Endothelial cell of umbilical vein (primary cell): ENCODE results near the gene OR9Q1. TPM values are rescaled to one million over a fixed set of nuclear protein-coding genes. Genes with fewer than 3 reads are reported as not detected.

Experiments used
- BruUV-seq: library from RNA; stranded (reverse); fragments of 400-500 nt; replicated peaks from 2 replicates; lab custom pipeline; 2021; lab: Mats Ljungman, UMichigan
- CTCF ChIA-PET: fragments of 300-600, 350-600 bp; sonication (Branson Sonifier 250); formaldehyde crosslinking; loops from one replicate; lab custom pipeline; 2021; ENCODE audit warnings: antibody characterized with exemption, inconsistent platforms; lab: Charles Lee
- POLR2A ChIA-PET: fragments of 300-600, 350-600 bp; sonication (Branson Sonifier 250); formaldehyde crosslinking; loops from one replicate; lab custom pipeline; 2021; ENCODE audit warnings: antibody characterized with exemption, inconsistent platforms; lab: Charles Lee
- DNase-seq: peaks from one replicate; pipeline ENCODE4 v3.0.0-alpha.2; 2011; ENCODE audit warnings: low read depth, low spot score
- FAIRE-seq: peaks from 2 replicates; lab custom pipeline; 2011; peaks lifted over from hg19 to GRCh38; lab: Jason Lieb, UNC
- H2AFZ ChIP-seq: 2 replicates; pipeline ENCODE4 v1.6.0; 2012; ENCODE audit warnings: low read depth, low read length, control low read depth, inconsistent platforms
- H3K27ac ChIP-seq: 2 replicates; pipeline ENCODE4 v1.5.1; 2011; ENCODE audit warnings: low read depth, mild to moderate bottlenecking, control low read depth, low read length, moderate library complexity; ENCODE audit not compliant: insufficient read depth
- H3K27me3 ChIP-seq, 2 experiments: 2 replicates each; pipeline versions ENCODE4 v1.6.0 to v1.6.1; 2011; ENCODE audit warnings: low read length in 2 of 2, mixed read lengths in 1 of 2; ENCODE audit not compliant: control insufficient read depth in 2 of 2, insufficient read depth in 2 of 2
- H3K36me3 ChIP-seq, 2 experiments: 2 replicates in 1 of 2; 3 replicates in 1 of 2; pipeline ENCODE4 v1.5.1; 2011; ENCODE audit warnings: low read length in 2 of 2, mild to moderate bottlenecking in 1 of 2, moderate library complexity in 1 of 2; ENCODE audit not compliant: control insufficient read depth in 2 of 2, insufficient read depth in 2 of 2; ENCODE audit errors: extremely low read depth in 1 of 2
- H3K4me1 ChIP-seq: 3 replicates; pipeline ENCODE4 v1.5.1; 2011; ENCODE audit warnings: mild to moderate bottlenecking, low read length; ENCODE audit not compliant: control insufficient read depth, insufficient read depth; ENCODE audit errors: extremely low read depth
- H3K4me2 ChIP-seq: 2 replicates; pipeline ENCODE4 v1.6.1; 2011; ENCODE audit warnings: low read length, control low read depth, mixed read lengths; ENCODE audit not compliant: insufficient read depth
- H3K4me3 ChIP-seq, 3 experiments: fragments of 200-600 bp in 1 of 3; sonication (generic), shearing (Covaris generic) in 1 of 3; replicated peaks in 1 of 3; 2 replicates each; pipeline ENCODE4 v1.5.1; 2011 to 2016; ENCODE audit warnings: control low read depth in 3 of 3, low read length in 3 of 3, mild to moderate bottlenecking in 2 of 3, inconsistent platforms in 1 of 3, low read depth in 1 of 3, moderate library complexity in 1 of 3; ENCODE audit not compliant: insufficient read depth in 1 of 3
- H3K79me2 ChIP-seq: 2 replicates; pipeline ENCODE4 v1.6.0; 2012; ENCODE audit warnings: low read length, inconsistent platforms; ENCODE audit not compliant: control insufficient read depth, insufficient read depth
- H3K9ac ChIP-seq: replicated peaks from 2 replicates; pipeline ENCODE3; 2011; ENCODE audit warnings: low read length, control low read depth; ENCODE audit not compliant: insufficient read depth; ENCODE audit errors: extremely low read depth
- H3K9me1 ChIP-seq: replicated peaks from 3 replicates; pipeline ENCODE4 v1.6.0; 2011; ENCODE audit warnings: mild to moderate bottlenecking, low read length; ENCODE audit not compliant: control insufficient read depth, insufficient read depth; ENCODE audit errors: extremely low read depth
- H3K9me3 ChIP-seq: replicated peaks from 2 replicates; pipeline ENCODE4 v1.5.1; 2012; ENCODE audit warnings: low read length, inconsistent platforms; ENCODE audit not compliant: control insufficient read depth, insufficient read depth
- H4K20me1 ChIP-seq: replicated peaks from 2 replicates; pipeline ENCODE3; 2011; ENCODE audit warnings: mild to moderate bottlenecking, low read length; ENCODE audit not compliant: control insufficient read depth, insufficient read depth; ENCODE audit errors: extremely low read depth
- CTCF ChIP-seq, 2 donors: IDR thresholded peaks; 1 replicate in 1 of 2; 2 replicates in 1 of 2; pipeline ENCODE4 v1.5.1; 2011; ENCODE audit warnings: low read length in 2 of 2, mild to moderate bottlenecking in 2 of 2, moderate library complexity in 2 of 2, control low read depth in 1 of 2, inconsistent platforms in 1 of 2, low read depth in 1 of 2; ENCODE audit not compliant: insufficient read depth in 1 of 2; ENCODE audit errors: extremely low read depth in 1 of 2
- EZH2 ChIP-seq: IDR thresholded peaks from 2 replicates; pipeline ENCODE4 v1.6.1; 2012; ENCODE audit warnings: borderline replicate concordance, low read depth, mild to moderate bottlenecking, moderate library complexity, low read length, inconsistent platforms; ENCODE audit not compliant: severe bottlenecking
- FOS ChIP-seq: IDR thresholded peaks from 2 replicates; pipeline ENCODE4 v1.6.1; 2011; ENCODE audit warnings: mild to moderate bottlenecking, low read length, moderate library complexity, borderline replicate concordance; ENCODE audit not compliant: insufficient read depth
- GATA2 ChIP-seq: IDR thresholded peaks from 2 replicates; pipeline ENCODE4 v1.7.0; 2011; ENCODE audit warnings: low read depth, mild to moderate bottlenecking, moderate library complexity, mixed read lengths, low read length; ENCODE audit not compliant: insufficient read length, insufficient read depth
- JUN ChIP-seq: IDR thresholded peaks from 2 replicates; pipeline ENCODE4 v1.6.1; 2011; ENCODE audit warnings: borderline replicate concordance, low read depth; ENCODE audit not compliant: insufficient read length, insufficient read depth
- MAX ChIP-seq: IDR thresholded peaks from 2 replicates; pipeline ENCODE4 v1.6.1; 2011; ENCODE audit not compliant: insufficient read depth, insufficient read length
- MYC ChIP-seq: IDR thresholded peaks from one replicate; pipeline ENCODE4 v1.6.1; 2011; ENCODE audit warnings: mild to moderate bottlenecking, low read depth, low read length
- POLR2A ChIP-seq: IDR thresholded peaks from 2 replicates; pipeline ENCODE4 v1.6.1; 2012; ENCODE audit warnings: low read depth, mild to moderate bottlenecking, control low read depth, low read length
- POLR2AphosphoS5 ChIP-seq: IDR thresholded peaks from 2 replicates; pipeline ENCODE4 v1.6.1; 2012; ENCODE audit warnings: low read depth, mild to moderate bottlenecking, control low read depth, low read length, moderate library complexity; ENCODE audit not compliant: insufficient read depth
- dilution Hi-C: fragments of 300-500 bp; cut with MboI; formaldehyde crosslinking; loops from one replicate; pipeline ENCODE4 v1.15.0; 2019; ENCODE audit warnings: low sequenced_read_pairs; ENCODE audit not compliant: extremely low pct_ligation_motif_present
- intact Hi-C: fragments of 100-400 bp; cut with micrococcal nuclease; formaldehyde crosslinking; loops from one replicate; pipeline ENCODE4 v1.10.0; 2022
- polyA plus RNA-seq, 4 experiments: library from polyadenylated mRNA; depleted of rRNA in 3 of 4; stranded (reverse) in 3 of 4; unstranded in 1 of 4; fragments of >200 nt; gene quantifications; 2 replicates each; pipeline versions ENCODE4 v1.2.1 to v1.2.3, GENCODE V29; 2011 to 2012; ENCODE audit warnings: missing spikeins in 1 of 4
- total RNA-seq: library from RNA; stranded (reverse); gene quantifications from 2 replicates; pipeline ENCODE4 v1.2.3, GENCODE V29; 2021

OR9Q1 gene
- total and polyA plus RNA-seq, 2 donors (not counting 3 experiments of a cell fraction or from before 2014, with no cell fraction given) = not detected

- intact Hi-C loops (no loop called here), dilution Hi-C loops (no loop called here)
- no peak for TF ChIP-seq FOS
- TF ChIP-seq MYC = no peak
- no peak for TF ChIP-seq MAX
- no peak for TF ChIP-seq POLR2A
- no peak for TF ChIP-seq JUN
- no peak for TF ChIP-seq EZH2
- no peak for TF ChIP-seq GATA2
- no peak for TF ChIP-seq POLR2AphosphoS5
- TF ChIP-seq CTCF (IDR thresholded peaks at IDR 0.05; ENCODE audit: extremely low read depth in 1 of 2, insufficient read depth in 1 of 2, low read depth in 1 of 2, low read length in 2 of 2) = no peak
- no peaks in the 10 kb centered on the region for H3K79me2 ChIP-seq
- no peak overlapping the region for H2AFZ ChIP-seq
- H3K9me1 ChIP-seq = no peaks in the 10 kb centered on the region
- DNase-seq (no peak), FAIRE-seq (no peak)
- BruUV-seq = no TSS peak
- no peak overlapping the region for H3K4me2 ChIP-seq
- H3K4me3 ChIP-seq = no peak overlapping the region
- no peak overlapping the region for H3K9ac ChIP-seq
- ChIA-PET CTCF (no interaction called here), POLR2A (no interaction called here)
- no peak overlapping the region for H3K27ac ChIP-seq
- no peaks in the 10 kb centered on the region for H3K4me1 ChIP-seq
- H3K27me3 ChIP-seq = no peaks in the 10 kb centered on the region
- no peaks in the 10 kb centered on the region for H4K20me1 ChIP-seq
- no peaks in the 10 kb centered on the region for H3K9me3 ChIP-seq
- H3K36me3 ChIP-seq = no peaks in the 10 kb centered on the region
These were observed 141.3 kb downstream of the OR9Q1 start for GRCh38 chr11:58164990-58165389.
